HG02610 (cell line): ENCODE measurements around the gene MYO5A.
A peak's percentile ranks its signal among the peaks of the same experiment; 100 is the strongest.
"Not testable (repeated sequence)": the region's sequence is repeated elsewhere in the genome, so short reads cannot be mapped to it uniquely, and the experiment has no call there.

Experiments
- ATAC-seq: cut with Tn5 transposase; IDR thresholded peaks from one replicate; pipeline ENCODE4 v1.9.1; 2021; ENCODE audit warnings: mild to moderate bottlenecking, moderate library complexity; ENCODE audit not compliant: unreplicated experiment

Gene MYO5A

GRCh38 chr15:52466134-52466701 lies 62.5 kb downstream of the MYO5A start:
- peak; percentile 94 for ATAC-seq

- peak; percentile 55 for ATAC-seq
Measured at GRCh38 chr15:52464478-52464877, 64.2 kb downstream of the MYO5A start.

DNA sequence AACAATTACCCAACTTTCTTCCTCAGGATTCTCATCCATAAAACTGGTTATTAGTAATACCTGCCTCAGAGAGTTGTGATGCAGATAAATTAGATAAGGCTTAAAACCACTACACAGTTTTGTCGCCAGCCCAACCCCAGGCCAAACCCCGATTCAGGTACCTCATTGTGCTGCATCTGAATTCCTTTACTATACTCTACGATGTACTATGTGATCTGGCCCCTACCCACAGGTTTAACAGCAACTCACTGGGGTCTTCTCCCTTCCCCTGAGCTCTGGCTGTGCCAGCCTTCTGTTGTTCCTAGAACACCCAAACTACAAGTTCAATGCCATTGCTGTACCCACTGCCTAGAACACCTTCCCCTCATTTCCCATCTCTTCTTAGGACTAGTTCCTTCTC lies 64.6 kb downstream of the MYO5A start:
- no peak for ATAC-seq

DNA sequence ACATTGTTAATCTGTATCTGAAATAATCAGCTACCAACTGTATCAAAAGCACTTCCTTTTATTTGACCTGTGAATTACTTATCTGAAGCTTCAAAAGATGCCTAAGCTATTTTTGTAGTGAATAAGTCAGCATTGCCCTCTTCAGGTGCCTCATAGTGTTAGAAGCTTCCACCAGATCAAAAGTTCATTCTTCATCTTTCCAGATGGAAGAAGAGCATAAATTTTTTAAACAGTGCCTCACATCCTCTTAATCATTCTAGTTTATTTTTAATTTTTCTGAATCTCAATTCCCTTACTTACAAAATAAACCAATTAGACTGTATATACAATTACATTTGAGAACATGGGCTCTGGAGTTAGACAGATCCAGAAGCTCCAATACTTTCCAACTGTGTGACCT lies 65.0 kb downstream of the MYO5A start:
- no peak for ATAC-seq

DNA sequence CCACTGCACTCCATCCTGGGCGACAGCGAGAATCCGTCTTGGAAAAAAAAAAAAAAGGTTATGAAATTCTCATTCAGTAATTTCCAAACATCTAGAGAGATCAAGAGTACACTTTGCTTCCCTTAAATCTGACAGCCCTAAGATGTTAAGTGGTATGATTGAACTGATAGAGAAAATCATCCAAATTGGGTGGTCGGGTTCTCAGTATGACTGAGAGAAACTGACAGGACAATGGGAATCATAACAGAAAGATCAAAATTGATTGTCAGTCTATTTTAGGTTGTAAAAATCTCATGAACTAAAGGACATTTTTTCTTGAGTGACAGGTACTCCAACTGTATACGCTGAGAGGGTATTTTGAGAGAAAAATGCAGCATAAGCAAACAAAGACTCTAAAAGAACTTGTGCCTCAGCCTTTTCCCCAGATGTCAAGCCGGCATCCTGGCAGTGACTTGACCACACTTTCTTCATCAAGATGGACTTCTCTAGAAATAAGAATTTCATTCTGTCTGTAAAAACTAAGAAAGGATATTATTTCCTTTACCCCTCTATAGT lies 65.8 kb downstream of the MYO5A start:
- no peak for ATAC-seq

DNA sequence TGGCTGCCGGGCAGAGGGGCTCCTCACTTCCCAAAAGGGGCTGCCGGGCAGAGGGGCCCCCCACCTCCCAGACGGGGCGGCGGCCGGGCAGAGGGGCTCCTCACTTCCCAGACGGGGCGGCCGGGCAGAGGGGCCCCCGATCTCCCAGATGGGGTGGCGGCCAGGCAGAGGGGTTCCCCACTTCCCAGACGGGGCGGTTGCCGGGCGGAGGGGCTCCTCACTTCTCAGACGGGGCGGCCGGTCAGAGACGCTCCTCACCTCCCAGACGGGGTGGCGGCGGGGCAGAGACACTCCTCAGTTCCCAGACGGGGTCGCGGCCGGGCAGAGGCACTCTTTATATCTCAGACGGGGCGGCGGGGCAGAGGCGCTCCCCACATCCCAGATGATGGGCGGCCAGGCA lies 69.0 kb downstream of the MYO5A start:
- ATAC-seq = not testable (repeated sequence)

DNA sequence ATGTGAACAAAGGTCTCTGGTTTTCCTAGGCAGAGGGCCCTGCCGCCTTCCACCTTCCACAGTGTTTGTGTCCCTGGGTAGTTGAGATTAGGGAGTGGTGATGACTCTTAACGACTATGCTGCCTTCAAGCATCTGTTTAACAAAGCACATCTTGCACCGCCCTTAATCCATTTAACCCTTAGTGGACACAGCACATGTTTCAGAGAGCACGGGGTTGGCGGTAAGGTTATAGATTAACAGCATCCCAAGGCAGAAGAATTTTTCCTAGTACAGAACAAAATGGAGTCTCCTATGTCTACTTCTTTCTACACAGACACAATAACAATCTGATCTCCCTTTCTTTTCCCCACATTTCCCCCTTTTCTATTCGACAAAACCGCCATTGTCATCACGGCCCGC lies 69.4 kb downstream of the MYO5A start:
- ATAC-seq = not testable (repeated sequence)

DNA sequence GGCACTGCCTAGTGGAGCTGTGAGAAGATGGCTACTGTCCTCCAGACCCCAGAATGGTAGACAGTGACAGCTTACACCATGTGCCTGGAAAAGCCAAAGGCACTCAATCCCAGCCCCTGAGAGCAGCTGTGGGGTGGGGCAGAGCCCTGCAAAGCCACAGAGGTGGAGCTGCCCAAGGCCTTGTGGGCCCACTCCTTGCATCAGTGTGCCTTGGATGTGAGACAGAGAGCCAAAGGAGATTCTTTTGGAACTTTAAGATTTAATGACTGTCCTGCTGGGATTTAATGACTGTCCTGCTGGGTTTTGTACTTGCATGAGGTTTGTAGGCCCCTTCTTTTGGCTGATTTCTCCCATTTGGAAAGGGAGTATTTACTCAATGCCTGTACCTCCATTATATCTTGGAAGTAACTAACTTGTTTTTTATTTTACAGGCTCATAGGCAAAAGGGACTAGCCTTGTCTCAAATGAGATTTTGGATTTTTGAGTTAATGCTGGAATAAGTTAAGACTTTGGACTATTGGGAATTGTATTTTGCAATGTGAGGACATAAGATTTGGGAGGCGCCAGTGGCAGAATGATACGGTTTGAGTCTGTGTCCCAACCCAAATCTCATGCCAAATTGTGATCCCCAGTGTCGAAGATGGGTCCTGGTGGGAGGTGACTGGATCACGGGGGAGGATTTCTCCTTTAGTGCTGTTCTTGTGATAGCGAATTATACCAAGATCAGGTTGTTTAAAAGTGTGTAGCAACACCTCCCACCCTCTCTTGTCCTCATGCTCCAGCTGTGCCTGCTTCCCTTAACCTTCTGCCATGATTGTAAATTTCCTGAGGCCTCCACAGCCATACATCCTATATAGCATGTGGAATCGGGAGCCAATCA lies 80.4 kb downstream of the MYO5A start:
- no peak for ATAC-seq

DNA sequence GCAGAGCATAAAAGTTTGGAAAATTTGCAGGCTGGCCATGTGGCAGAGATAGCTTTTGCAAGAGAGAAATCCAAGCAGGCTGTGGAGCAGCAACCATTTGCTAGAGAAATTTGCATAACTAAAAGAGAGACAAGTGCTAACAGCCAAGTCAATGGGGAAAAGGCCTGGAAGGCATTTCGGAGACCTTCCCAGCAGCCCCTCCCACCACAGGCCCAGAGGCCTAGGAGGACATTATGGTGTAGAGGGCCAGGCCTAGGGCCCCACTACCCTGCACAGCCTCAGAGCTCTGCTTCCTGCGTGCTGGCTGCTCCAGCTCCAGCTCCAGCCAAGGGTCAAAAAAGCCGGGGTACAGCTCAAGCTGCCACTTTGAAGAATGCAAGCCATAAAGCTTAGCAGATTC lies 82.7 kb downstream of the MYO5A start:
- no peak for ATAC-seq

DNA sequence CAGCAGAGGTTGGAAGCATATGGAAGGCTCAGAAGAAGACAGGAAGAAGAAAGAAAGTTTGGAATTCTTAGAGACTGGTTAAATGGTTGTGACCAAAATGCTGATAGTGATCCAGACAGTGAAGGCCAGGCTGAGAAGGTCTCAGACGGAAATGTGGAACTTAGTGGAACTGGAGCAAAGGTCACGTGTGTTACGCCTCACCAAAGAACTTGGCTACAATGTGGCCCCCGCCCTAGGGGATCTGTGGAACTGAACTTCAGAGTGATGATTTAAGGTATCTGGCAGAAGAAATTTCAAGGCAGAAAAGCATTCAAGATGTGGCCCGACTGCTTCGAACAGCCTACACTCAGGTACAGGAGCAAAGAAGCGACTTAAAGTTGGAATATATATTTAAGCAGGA lies 83.1 kb downstream of the MYO5A start:
- ATAC-seq = no peak

- ATAC-seq = not testable (repeated sequence)
Measured at GRCh38 chr15:52443205-52443604, 85.5 kb downstream of the MYO5A start.

DNA sequence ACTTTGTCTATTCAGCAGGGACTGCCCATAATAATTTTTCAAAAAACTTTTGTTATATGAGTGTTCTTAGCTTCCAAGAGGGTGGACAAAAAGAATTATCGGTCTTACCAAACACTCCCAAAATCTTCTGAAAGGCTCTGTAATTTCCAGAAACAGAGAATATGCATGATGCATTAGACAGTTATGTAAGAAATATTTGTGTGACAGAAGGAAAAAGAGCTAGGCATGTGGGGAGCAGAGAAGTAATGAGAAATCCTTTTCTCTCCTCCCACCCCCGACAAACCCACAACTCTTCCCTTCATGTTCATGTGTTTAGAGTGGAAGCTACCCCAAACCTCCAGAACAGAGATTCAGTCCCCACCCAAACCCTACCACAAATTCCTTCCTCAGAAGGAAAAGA lies 86.8 kb downstream of the MYO5A start:
- ATAC-seq = no peak

DNA sequence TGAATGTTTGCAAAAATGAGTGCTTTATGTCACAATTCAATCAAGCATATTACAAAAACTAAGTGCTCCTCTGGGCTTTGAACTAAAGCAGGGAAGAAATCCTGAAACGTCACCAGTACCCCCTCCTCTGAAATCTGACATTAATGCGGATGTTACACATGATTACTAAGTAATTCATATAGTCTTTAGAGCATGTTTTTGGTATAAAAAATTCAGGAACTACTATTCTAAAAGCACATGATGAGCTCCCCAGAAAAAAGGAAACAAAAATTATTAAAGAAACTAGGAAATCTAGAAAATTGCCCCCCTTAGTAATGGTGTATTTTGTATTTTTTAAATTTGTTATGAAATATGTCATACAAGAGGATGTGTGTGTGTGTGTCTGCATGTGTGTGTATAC lies 87.7 kb downstream of the MYO5A start:
- no peak for ATAC-seq

DNA sequence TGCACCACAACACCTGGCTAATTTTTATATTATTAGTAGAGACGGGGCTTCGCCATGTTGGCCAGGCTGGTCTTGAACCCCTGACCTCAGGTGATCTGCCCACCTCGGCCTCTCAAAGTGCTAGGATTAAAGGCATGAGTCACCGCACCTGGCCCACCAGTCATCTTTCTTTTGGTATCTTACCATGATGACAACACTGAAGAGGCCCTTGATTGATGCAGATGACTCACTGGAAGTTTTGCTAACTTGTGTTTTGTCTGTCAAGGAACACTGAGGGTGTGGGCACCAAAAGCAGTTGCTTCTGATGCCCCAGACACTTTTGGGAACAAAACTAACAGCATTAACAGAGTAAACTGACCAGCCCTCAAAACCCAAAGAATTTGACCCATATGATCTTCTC lies 88.3 kb downstream of the MYO5A start:
- ATAC-seq = no peak

GRCh38 chr15:52439470-52439869 lies 89.2 kb downstream of the MYO5A start:
- ATAC-seq = no peak

DNA sequence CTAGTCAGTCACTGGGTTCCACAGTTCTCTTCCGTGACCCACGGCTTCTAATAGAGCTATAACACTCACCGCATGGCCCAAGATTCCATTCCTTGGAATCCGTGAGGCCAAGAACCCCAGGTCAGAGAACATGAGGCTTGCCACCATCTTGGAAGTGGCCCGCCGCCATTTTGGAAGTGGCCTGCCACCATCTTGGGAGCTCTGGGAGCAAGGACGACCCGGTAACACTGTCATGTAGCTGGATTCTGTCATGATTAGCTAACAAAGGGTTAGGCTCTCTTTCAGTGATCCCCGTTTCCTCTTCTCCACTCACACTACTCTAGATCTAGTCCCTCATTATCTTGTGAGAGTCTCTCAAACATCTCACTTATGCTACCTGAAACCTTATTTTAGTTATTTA lies 89.6 kb downstream of the MYO5A start:
- ATAC-seq = not testable (repeated sequence)

DNA sequence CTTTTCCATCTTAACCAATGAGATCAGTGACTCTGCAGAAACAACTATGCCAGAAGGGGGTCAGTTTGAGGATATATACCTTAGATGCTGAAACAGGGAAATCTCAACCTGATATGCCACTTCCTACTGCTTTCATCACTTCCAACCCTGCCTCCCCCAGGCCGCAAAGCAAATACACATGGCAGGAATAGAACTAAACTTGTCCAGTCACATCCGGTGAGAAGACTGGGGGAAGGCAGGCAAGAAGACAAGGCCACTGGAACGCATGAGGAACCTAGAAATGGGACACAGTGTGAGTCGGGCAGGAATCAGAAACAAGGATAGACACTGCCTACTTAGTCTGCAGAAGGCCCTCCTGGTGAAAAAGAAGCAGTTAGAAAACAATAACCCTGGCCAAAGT lies 90.6 kb downstream of the MYO5A start:
- ATAC-seq = peak; percentile 65

GRCh38 chr15:52437646-52438045 lies 91.0 kb downstream of the MYO5A start:
- ATAC-seq = no peak

DNA sequence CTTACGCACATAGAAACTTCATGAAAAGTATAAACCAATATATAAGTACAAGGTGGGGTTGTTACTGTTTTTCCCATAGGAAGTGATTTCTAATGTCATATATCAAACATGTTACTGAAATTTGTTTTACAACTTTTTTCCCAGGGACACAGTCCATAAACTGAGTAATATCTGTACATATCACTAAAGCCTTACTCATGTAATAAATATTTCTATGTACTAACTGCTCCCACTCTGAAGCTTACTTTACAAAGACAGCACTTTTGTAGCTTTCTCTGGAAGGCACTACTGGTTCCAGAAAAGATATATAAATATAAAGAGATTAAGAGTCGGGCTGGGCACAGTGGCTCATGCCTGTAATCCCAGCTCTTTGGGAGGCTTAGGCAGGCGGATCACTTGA lies 91.7 kb downstream of the MYO5A start:
- ATAC-seq = no peak

- ATAC-seq = no peak
Measured at GRCh38 chr15:52434885-52435284, 93.8 kb downstream of the MYO5A start.

GRCh38 chr15:52428297-52428696 lies 100.4 kb downstream of the MYO5A start:
- no peak for ATAC-seq

DNA sequence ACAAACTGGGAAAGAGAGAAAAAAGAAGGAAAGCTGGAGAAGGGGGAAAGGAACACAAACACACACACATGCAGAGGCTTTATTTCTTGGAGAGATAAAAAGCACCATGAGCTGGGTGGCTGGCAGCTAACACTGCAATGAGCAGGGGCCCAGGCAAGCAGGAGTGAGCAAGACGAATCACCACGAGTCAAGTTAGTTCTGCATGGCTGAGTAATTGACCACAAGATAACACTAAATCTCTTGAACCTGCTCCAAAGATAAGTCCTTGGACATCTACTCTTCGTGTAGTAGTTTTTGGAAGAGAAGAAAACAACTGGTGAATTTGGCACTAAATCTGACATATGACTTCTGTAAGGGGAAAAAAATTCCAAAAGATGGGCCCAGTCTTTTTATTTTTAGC lies 100.9 kb downstream of the MYO5A start:
- ATAC-seq = no peak
